ENCODE measurements around the gene GLRA2. TPM values are rescaled to one million over a fixed set of nuclear protein-coding genes. Genes with fewer than 3 reads are reported as not detected.

GLRA2 gene
- total and polyA plus RNA-seq, 10 of the 15 experiments (the other 5 are each of a cell fraction or from before 2014, with no cell fraction given), result 0.01 TPM; not detected in 9

GRCh38 chrX:14546190-14546589 lies 16.9 kb downstream of the GLRA2 start (continued):
- TF ChIP-seq JUND (IDR thresholded peaks at IDR 0.05; ENCODE audit: low read depth, low read length), result no peak
- no peak for TF ChIP-seq SUZ12 (IDR thresholded peaks at IDR 0.05; ENCODE audit: unreplicated experiment)
- no peak for TF ChIP-seq FOXM1 (IDR thresholded peaks at IDR 0.05; ENCODE audit: low read depth, low read length)
- TF ChIP-seq ETV6 (conservative IDR thresholded peaks at IDR 0.05 in 1 of 2, IDR thresholded peaks at IDR 0.05 in 1 of 2; ENCODE audit: borderline replicate concordance in 1 of 2, low read depth in 1 of 2), result no peak
- no peak for TF ChIP-seq CREM (IDR thresholded peaks at IDR 0.05; ENCODE audit: low read depth)
- TF ChIP-seq ESRRA (IDR thresholded peaks at IDR 0.05; ENCODE audit: low read length), result no peak
- TF ChIP-seq ZNF24 (IDR thresholded peaks at IDR 0.05), result no peak
- no peak for TF ChIP-seq ZNF217 (IDR thresholded peaks at IDR 0.05)
- no peak for TF ChIP-seq ZNF687 (IDR thresholded peaks at IDR 0.05)

- in situ Hi-C loops (cut with MboI), result no loop called here
- Histone ChIP-seq H4K20me1 (ENCODE audit: control insufficient read depth, insufficient read depth) (no peaks in the 10 kb centered on the region), H3K36me3 (ENCODE audit: control insufficient read depth in 2 of 2, insufficient read depth in 2 of 2, low read length in 1 of 2) (no peaks in the 10 kb centered on the region), H3K79me2 (ENCODE audit: control insufficient read depth, insufficient read depth, low read length) (no peaks in the 10 kb centered on the region), H2AFZ (ENCODE audit: control insufficient read depth, low read depth, low read length) (no peak overlapping the region), H3K4me2 (ENCODE audit: control insufficient read depth, insufficient read depth) (no peak overlapping the region), H3K4me3 (no peak overlapping the region), H3K27me3 (replicated peaks in 1 of 2; ENCODE audit: control insufficient read depth in 2 of 2, insufficient read depth in 2 of 2, low read length in 1 of 2) (no peaks in the 10 kb centered on the region), H3K27ac (ENCODE audit: control insufficient read depth, insufficient read depth) (no peak overlapping the region), H3K9me3 (replicated peaks; ENCODE audit: control insufficient read depth, insufficient read depth, low read length) (no peaks in the 10 kb centered on the region), H3K4me1 (ENCODE audit: control insufficient read depth, insufficient read depth, low read length) (no peaks in the 10 kb centered on the region), H3K9ac (ENCODE audit: control insufficient read depth, insufficient read depth, low read length) (no peak overlapping the region)
- BruUV-seq (replicated peaks), result no TSS peak
- no peak for ATAC-seq
- POLR2A ChIA-PET, result no interaction called here
- CTCF ChIA-PET, result no interaction called here
- 27% methylated on average over 3 of the region's 3 CpGs for WGBS (ENCODE audit: insufficient coverage, insufficient replicate concordance, low lambda C conversion rate, missing lambda C conversion rate)
- SMC1A ChIA-PET (ENCODE audit: uncharacterized antibody, unreplicated experiment), result no interaction called here
- no peak for DNase-seq (ENCODE audit: low read depth, low spot score)
- intact Hi-C loops (cut with micrococcal nuclease; ENCODE audit: unreplicated experiment), result no loop called here
- RAD21 ChIA-PET (ENCODE audit: unreplicated experiment), result no interaction called here
- no peak for FAIRE-seq
- TF ChIP-seq GATAD2B (conservative IDR thresholded peaks at IDR 0.05; ENCODE audit: low read depth) (no peak), BCL3 (IDR thresholded peaks at IDR 0.05; ENCODE audit: borderline replicate concordance, insufficient read depth, low read depth, low read length, poor library complexity, severe bottlenecking) (no peak), BACH1 (IDR thresholded peaks at IDR 0.05; ENCODE audit: borderline replicate concordance) (no peak), IRF4 (IDR thresholded peaks at IDR 0.05; ENCODE audit: low read depth, low read length) (no peak), JUND (IDR thresholded peaks at IDR 0.05; ENCODE audit: low read depth, low read length) (no peak), USF2 (IDR thresholded peaks at IDR 0.05; ENCODE audit: borderline replicate concordance, low read depth, low read length) (no peak), MYB (IDR thresholded peaks at IDR 0.05; ENCODE audit: borderline replicate concordance, low read depth, low read length) (no peak), SRF (IDR thresholded peaks at IDR 0.05; ENCODE audit: low read depth in 2 of 2, low read length in 2 of 2) (no peak), NBN (IDR thresholded peaks at IDR 0.05) (no peak)
These were observed 24.9 kb downstream of the GLRA2 start for GRCh38 chrX:14554131-14554715.
